ENCODE results near the gene NYAP2.

Gene NYAP2

GRCh38 chr2:225501022-225501421 lies 101.5 kb downstream of the NYAP2 start:
- H3K4me3 ChIP-seq (replicated peaks; ENCODE audit: low read depth, low read length) = no peak overlapping the region
- DNase-seq (ENCODE audit: extremely low read depth, low read depth) = no peak
- TF ChIP-seq CTCF (IDR thresholded peaks at IDR 0.05; ENCODE audit: low read depth, low read length, missing control alignments) = no peak

- H3K4me3 ChIP-seq (replicated peaks; ENCODE audit: low read depth, low read length) = no peak overlapping the region
- no peak for TF ChIP-seq CTCF (IDR thresholded peaks at IDR 0.05; ENCODE audit: low read depth, low read length, missing control alignments)
- no peak for DNase-seq (ENCODE audit: extremely low read depth, low read depth)
Measured at GRCh38 chr2:225502971-225503370, 103.5 kb downstream of the NYAP2 start.

GRCh38 chr2:225510796-225511195 lies 111.3 kb downstream of the NYAP2 start:
- H3K4me3 ChIP-seq (replicated peaks; ENCODE audit: low read depth, low read length) = no peak overlapping the region
- no peak for DNase-seq (ENCODE audit: extremely low read depth, low read depth)
- no peak for TF ChIP-seq CTCF (IDR thresholded peaks at IDR 0.05; ENCODE audit: low read depth, low read length, missing control alignments)

GRCh38 chr2:225512469-225512868 lies 113.0 kb downstream of the NYAP2 start:
- TF ChIP-seq CTCF (IDR thresholded peaks at IDR 0.05; ENCODE audit: low read depth, low read length, missing control alignments) = no peak
- H3K4me3 ChIP-seq (replicated peaks; ENCODE audit: low read depth, low read length) = no peak overlapping the region
- no peak for DNase-seq (ENCODE audit: extremely low read depth, low read depth)

GRCh38 chr2:225512876-225513540 lies 113.5 kb downstream of the NYAP2 start:
- TF ChIP-seq CTCF (IDR thresholded peaks at IDR 0.05; ENCODE audit: low read depth, low read length, missing control alignments) = no peak
- no peak overlapping the region for H3K4me3 ChIP-seq (replicated peaks; ENCODE audit: low read depth, low read length)
- DNase-seq (ENCODE audit: extremely low read depth, low read depth) = no peak

- no peak overlapping the region for H3K4me3 ChIP-seq (replicated peaks; ENCODE audit: low read depth, low read length)
- TF ChIP-seq CTCF (IDR thresholded peaks at IDR 0.05; ENCODE audit: low read depth, low read length, missing control alignments) = no peak
- no peak for DNase-seq (ENCODE audit: extremely low read depth, low read depth)
Measured at GRCh38 chr2:225515033-225515432, 115.5 kb downstream of the NYAP2 start.

Measured in HFF-Myc (cell line).